ENCODE data around the gene SLC39A7.
"Not testable (repeated sequence)": the region's sequence is repeated elsewhere in the genome, so short reads cannot be mapped to it uniquely, and the experiment has no call there.

Gene SLC39A7

DNA sequence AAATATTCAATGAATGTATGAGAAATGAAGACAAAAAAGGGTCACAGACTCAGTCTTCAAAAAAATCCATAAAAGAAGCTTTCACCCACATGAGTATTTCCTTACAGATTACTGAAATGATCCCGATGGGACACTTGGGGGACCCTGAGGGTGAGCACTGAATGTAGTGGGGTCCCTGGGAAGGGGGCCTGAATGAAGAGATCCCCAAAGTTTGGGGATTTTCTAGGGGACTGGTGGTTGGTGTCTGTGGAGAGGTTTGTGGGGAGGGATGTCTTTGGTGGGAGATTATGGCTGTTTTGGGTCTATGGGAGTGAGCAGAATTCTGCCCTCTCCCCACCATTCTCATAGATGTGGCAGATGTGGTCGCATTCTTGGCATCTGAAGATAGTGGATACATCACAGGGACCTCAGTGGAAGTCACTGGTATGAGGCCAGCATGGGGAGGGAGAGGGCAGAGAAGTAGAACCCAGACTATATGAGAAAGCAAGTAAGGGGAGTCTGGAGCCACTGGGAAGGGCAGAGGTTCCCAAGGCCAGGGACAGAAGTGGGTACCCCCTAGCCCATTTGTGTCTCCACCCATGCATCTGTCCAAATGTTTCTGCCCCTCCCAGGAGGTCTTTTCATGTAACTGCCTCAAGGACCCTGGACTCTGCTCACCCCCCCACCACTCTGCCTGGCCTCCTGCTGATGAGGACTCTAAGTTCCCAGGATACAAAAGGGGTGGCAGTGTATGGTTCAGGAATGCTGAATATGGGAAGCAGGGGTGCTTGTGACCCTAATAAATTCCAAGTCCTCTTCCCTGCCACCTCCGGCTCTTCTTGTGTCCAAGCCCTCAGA is 5.6 kb downstream of the SLC39A7 start:
- DNase-seq, result no peak

DNA sequence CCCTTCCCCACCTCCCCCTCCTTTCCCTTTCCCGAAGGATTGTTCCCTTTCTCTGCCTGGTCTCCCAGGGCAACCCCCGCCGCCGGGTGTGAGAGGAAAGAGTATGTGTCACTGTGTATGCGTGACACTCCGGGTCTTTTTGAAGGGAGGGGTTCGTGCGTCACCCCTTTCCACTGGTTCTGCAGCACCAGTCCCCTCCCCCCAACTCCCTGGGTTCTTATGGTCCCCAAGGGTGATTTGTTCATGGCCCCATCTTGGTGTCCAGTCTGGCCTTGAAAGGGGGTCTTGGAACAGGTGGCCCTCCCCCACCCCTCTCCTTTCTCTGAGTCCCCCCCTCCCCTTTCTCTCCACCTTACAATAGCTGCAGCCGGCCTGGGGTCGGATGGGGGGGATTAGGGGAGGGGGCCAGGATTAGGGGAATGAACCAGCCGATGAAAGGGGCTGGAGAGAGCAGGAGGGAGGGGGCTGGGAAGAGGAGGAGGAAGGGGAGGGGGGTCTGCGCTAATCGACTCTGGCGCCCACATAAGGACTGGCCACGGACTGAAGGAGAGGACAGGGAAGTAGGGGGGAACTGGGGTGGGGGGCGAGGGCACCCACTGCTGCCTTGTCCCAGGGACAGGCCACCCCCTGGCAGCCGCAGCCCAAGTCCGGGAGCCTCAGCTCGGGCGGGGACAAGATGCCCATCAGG is 6.3 kb downstream of the SLC39A7 start:
- no peak for DNase-seq

- no peak for DNase-seq
Observed at GRCh38 chr6:33207552-33208090, 7.0 kb downstream of the SLC39A7 start.

DNA sequence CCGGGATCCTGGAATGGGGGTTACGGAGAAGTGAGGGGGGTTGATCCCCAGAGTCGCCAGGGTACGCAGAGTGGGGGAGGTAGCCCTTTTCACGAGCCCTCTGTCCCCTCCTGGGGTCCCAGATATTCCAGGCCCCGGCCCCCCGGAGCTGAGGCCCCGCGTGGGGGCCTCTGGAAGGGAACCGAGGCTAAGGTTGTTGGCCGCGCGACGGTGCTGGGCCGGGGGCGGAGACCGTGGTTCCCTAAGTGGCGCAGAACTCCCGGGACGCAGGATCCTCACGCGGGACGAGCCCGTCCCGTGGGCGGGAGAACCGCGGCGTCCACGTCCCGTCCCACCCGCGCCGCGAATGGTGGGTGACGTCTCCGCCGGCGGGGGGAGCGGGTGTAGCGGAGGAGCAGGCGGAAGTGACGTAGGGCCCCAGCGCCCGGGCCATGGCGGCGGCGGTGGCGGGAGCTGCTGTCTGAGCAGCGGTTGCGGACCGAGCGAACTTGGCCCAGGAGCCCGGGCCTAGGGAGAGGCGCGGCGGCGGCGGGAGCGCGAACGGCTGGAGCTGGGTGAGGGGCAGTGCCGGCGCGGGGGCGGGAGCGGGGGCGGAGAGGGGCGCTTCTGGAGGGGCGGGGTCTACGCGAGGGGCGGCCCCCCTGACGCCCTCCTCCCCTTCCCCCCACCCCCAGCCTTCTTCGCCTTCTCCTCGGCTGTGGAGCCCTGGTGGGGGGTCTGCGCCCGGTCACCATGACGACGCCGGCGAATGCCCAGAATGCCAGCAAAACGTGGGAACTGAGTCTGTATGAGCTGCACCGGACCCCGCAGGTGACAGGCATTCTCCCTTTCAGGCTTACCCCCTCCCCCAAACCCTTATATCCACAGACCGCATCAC is 7.7 kb downstream of the SLC39A7 start, which contains the start of gene RING1:
RING1 (plus strand) TSS at position 410 of the 877 bp plus-strand sequence; CDS start at position 733, 323 bp downstream.
- peak; percentile 83 for DNase-seq

DNA sequence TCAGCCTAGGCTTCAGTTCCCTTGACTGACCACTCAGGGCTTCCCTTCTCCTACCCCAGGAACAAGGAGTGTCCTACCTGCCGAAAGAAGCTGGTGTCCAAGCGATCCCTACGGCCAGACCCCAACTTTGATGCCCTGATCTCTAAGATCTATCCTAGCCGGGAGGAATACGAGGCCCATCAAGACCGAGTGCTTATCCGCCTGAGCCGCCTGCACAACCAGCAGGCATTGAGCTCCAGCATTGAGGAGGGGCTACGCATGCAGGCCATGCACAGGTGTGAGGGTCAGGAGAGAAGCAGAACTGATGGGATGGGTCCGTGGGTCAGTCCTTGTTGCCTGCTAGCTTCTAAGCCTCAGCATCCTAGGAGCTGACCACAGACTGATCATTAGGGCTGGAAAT is 9.2 kb downstream of the SLC39A7 start:
- no peak for DNase-seq

GRCh38 chr6:33211136-33211535 is 10.5 kb downstream of the SLC39A7 start:
- DNase-seq, result no peak

GRCh38 chr6:33211666-33212422 is 11.2 kb downstream of the SLC39A7 start:
- DNase-seq, result no peak

GRCh38 chr6:33212857-33213165 is 12.1 kb downstream of the SLC39A7 start:
- no peak for DNase-seq

DNA sequence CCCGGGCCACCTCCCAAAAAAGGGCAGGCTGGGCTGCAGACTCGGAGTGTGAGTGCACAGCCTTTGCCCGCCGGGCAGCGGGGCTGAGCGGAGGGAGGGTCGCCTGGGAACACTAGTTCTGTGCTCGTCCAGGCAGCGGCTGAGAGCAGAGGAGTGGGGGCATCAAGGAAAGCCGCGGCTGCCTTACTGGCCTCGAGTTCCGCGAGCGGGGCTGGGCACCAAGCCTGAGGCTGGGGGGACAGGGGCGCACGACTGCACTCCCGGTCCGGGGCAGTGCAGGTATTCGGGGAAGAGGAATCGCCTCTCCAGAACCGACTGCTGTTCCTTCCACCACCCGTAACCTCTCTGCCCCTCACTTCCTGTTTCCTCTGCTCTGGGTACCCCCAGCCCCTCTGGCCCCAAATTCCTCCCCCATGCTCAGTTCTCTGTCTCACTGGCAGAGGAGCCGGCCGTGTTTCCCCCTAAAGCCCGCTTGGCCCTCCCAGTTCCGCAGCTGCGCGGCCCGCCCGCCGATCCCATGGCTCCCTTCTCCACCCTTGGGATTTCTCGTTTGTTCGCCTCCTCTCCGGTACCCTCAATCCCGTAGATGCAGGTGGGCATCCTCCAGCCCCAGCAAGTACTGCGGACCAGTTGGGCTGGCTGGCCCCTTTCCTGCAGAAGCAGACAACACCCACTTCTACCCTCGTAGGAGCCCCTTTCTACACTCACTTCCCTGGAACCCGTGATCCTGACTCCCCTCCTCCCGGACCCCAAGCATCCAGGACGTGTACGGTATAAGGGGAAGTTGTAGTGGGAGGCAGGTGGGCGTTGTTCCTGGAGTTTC is 12.7 kb downstream of the SLC39A7 start:
- DNase-seq, result no peak

DNA sequence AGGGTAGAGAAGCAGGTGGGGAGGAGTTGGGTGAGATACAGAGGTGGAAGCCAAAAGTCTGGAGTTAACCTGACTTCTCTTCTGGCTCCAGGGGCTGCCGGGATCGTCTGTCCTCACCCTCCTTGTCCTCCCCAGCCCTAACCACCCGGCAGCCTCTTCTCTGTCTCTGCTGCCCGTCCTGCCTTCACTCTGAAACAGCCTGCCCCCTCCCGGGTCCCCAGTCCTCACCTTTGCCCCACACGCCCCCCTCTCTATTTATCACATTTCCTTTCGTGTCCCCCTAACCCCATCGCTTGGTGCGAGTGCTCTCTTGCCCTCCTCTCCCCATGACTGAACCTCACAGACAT is 13.3 kb downstream of the SLC39A7 start:
- DNase-seq, result no peak

GRCh38 chr6:33215271-33216116 is 14.8 kb downstream of the SLC39A7 start:
- DNase-seq, result no peak

GRCh38 chr6:33216117-33216649 is 15.5 kb downstream of the SLC39A7 start:
- no peak for DNase-seq

DNA sequence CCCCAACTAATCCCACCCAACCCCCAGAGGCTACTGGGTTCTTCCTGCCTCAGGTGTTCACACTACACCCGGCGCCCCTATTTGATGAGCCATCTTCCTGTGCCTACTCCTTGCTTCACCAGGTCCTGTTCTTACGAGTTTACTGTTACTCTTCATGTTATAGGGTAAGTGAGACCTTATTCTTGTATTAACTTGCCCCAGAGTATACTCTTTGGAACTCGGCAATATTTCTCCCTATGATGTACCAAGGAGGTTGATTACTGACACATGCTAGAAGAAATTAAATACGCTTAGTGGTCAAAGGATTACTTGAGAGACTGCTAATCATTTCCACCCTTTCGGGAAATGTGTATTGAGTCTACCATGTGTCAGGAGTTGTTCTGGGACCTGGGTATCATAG is 16.6 kb downstream of the SLC39A7 start:
- DNase-seq, result no peak

DNA sequence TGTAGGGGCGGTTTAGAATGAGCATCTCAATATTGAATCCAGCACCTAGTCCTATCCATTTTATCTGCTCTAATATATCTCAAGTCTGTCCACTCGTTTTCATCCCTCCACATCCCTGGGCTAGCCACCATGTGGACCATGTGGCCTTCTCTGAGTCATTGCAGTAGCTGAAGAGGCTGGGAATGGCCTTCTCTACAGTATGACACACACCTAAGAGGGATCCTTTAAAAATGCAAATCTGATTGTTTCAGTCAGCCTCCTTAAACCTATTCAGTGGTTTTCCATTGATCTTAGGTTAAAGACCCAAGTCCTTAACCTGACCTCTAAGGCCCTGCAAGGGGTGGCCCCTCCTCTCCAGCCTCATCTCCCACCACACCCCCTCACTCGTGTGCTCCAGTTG is 17.0 kb downstream of the SLC39A7 start:
- no peak for DNase-seq

- not testable (repeated sequence) for DNase-seq
Observed at GRCh38 chr6:33226503-33227120, 25.9 kb downstream of the SLC39A7 start.

GRCh38 chr6:33235221-33235634 is 34.6 kb downstream of the SLC39A7 start:
- no peak for DNase-seq

DNA sequence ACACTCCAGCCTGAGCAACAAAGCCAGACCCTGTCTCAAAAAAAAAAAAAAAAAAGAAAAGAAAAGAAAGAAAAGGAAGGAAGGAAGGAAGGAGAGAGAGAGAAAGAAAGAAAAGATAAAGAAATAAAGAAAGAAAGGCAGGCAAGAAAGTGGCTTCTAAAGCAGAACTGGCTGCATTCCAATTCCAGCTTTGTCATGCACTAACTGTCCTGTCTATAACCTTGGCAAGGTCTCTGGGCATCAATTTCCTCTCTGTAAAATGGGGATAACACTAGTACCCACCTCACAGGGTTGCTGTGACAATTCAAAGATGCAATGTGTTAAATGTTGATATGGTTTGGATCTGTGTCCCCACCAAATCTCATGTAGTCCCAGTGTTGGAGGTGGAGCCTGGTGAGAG is 35.7 kb downstream of the SLC39A7 start:
- DNase-seq, result no peak

GRCh38 chr6:33236852-33237251 is 36.2 kb downstream of the SLC39A7 start:
- no peak for DNase-seq

DNA sequence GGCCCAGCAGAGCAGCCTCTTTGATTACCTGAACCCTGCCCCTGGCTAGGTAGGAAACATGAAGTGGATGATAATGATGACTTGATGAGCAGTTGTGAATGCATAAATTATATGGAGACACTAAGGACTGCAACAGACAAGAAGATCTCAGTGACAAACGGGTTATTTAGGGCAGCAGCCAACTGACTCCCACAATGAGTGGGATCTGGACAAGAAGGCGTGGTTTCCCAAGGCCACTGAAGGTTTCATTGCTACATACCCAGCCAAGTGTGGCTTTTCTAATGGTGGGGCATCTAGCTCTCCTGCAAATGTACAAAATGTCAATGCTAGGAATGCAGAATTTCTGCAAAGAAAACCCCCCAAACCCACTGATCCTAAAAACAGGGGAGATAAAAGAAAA is 37.1 kb downstream of the SLC39A7 start:
- DNase-seq, result no peak

DNA sequence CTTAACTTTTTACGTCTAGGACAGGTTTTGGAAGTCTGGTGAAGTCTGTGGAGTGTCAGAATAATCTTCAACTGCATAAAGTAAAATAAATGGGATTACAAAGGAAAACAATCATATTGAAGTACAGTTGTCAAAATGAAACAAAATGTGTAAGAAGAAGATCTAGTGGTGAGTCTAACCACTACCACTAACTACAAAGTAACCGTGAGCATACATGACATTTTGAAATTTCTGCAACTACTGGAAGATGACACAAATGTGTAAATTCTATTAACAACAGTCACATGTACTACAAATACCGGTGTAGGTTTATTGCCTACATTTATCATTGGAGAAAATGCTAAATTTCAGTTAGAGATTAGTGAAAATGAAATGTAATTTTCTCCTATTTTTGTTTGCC is 41.3 kb downstream of the SLC39A7 start:
- no peak for DNase-seq

Data from activated CD4-positive, alpha-beta T cell treated with anti-CD3 and anti-CD28 coated beads for 1 hour (primary cell).